Muscle of back (tissue), 11 donors: Measurements from ENCODE around the gene NLGN1. TPM values are rescaled to one million over a fixed set of nuclear protein-coding genes. Genes with fewer than 3 reads are reported as not detected.

Experiments
- DNase-seq, 3 donors: peaks; one replicate each; pipeline versions ENCODE4 v3.0.0 to v3.0.0-alpha.2; 2013
- polyA plus RNA-seq, 10 donors: library from polyadenylated mRNA; unstranded; fragments of 120-200 nt; gene quantifications; one replicate each; pipeline ENCODE4 v1.2.1, GENCODE V29; 2013; ENCODE audit not compliant: insufficient read length in 10 of 10

The NLGN1 gene
- polyA plus RNA-seq, 10 donors = 1.5 to 2.7 (median 2.0) TPM

DNA sequence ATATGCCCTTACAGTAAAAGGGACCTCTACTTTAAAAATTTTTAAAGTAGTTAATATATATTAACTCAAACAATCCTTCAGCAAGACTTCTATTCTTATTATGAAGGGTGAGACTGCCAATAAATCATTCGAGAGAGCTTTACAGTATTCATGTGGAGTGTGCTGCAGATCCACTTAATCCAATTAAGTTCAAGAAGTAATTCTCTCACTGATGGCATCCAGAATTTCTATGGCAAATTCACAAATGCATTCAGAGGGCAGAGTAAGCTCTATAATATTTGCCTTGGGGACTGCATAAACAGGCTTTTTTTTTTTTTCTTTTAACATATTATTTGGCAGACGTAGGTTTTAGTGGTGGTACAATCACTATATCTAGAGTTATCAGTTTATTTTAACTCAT lies 692.0 kb downstream of the NLGN1 start:
- DNase-seq = no peak

DNA sequence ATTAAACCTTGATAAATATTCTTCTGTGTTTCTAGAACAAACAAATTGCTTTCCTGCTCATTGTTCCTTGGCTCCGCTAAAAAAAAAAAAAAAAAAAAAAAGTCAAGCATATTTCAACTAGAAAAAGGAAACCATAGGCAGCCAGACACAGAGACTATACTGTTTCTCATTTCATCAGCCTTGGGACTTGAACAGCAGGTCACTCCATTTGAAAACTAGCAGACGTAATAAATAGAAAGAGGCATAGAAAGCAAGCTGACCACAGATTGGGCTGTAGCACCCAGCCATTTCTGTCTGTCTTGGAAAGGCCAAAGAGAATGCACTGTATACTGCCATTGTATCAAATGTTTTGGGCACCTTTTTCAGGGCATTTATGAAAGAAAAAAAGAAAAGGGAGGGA lies 697.1 kb downstream of the NLGN1 start:
- no peak for DNase-seq

DNA sequence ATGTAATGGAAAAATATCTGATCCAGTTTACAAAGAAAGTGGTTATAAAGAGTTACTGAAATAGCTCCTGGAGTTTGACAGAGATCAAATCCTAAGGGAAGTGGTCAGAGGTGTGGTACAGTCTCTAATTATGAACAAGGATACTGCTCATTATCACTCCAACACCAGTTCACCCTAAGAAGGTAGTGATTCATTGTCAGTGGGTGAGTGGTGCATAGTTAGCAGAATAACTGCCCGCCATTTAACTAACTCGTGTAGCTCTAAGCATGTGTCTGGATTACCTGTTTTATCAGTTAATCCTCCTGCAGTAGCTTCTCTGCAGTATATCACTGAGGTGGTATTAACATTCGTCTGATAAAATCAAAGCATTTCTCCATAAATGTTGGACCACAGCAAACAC lies 700.1 kb downstream of the NLGN1 start:
- DNase-seq = no peak

- no peak for DNase-seq
These were observed 701.2 kb downstream of the NLGN1 start for GRCh38 chr3:174098746-174099145.

DNA sequence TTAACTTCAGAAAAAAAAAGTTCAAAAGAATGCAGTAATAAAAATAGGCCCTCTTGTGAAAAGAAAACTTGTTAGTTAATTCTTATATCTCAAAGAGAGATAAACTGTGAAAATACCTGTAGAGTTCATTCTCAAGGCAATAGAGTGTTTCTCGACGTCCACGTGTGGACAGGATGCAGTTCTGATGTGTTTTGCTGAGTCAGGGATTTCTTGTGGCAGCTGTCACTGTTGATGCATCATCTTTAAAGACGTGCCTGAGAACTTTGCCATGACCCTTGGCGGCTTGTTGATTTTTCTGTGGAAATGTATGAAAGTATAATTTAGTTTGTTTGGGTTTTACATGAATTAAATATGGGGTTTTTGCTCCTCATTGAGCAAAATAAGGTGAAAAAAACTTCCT lies 702.2 kb downstream of the NLGN1 start:
- DNase-seq = no peak

- no peak for DNase-seq
These were observed 703.2 kb downstream of the NLGN1 start for GRCh38 chr3:174100744-174101143.

- DNase-seq = no peak
These were observed 703.7 kb downstream of the NLGN1 start for GRCh38 chr3:174101244-174101643.

DNA sequence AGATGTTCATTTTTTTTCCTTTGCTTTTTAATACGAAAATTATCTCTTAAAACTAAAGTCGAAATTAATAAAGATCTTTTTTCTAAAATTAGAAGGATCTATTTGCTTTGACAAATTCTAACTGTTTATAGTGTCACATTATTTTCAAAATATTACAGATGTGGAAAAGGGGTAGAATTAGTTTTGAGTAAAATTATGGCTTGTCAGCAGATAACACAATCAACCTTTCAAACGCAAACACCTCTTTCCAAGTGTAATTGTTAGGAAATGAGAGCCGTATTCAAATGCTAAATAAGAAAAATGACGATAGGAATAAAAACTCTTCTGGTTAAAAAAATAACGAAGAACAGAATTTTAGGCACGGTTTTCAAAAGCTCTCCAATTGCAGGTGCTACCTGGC lies 704.7 kb downstream of the NLGN1 start:
- no peak for DNase-seq

GRCh38 chr3:174102866-174103265 lies 705.3 kb downstream of the NLGN1 start:
- DNase-seq = no peak

GRCh38 chr3:174110761-174111160 lies 713.2 kb downstream of the NLGN1 start:
- no peak for DNase-seq

- no peak for DNase-seq
These were observed 714.2 kb downstream of the NLGN1 start for GRCh38 chr3:174111776-174112175.

DNA sequence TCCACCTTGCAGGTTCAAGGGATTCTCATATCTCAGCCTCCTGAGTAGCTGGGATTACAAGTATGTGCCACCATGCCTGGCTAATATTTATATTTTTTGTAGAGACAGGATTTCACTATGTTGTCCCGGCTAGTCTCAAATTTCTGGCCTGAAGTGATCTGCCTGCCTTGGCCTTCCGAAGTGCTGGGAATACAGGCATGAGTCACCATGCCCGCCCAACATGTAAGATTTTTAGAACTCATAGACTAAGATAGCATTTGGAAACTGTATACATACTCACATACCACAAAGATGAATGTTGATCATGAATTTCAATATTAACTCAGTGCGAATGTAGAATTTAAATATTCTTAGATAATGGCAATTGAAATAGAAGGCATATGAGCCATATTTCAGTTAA lies 718.9 kb downstream of the NLGN1 start:
- DNase-seq = no peak

- no peak for DNase-seq
These were observed 723.5 kb downstream of the NLGN1 start for GRCh38 chr3:174120997-174121396.

- no peak for DNase-seq
These were observed 724.9 kb downstream of the NLGN1 start for GRCh38 chr3:174122411-174122810.

DNA sequence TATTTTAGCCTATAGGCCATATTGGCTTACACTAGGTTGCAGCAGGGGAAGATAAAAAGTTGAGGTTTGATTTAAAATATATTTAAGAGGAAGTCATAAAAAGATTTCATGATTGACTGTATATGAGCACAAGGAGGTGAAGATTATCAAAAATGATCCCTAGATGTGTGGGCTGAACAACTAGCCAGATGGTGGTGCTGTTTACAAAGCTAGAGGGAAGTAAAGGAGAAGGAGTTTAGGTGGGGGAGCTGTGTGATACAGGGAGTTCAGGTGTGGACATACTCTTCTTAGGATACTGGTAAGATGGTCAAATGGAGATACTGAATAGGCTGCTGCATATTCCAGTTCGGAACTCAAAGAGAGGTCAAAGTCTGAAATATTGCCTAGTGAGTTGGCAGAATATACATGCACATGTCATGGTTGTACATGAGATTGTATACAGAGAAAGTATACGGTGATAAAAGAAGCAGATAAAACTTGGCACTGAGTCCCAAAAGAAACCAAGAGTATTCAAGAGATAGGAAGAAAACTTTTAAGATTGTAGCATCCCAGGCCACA lies 727.8 kb downstream of the NLGN1 start:
- DNase-seq = peak in 2 of 3 donors; percentile 5 to 22

- no peak for DNase-seq
These were observed 729.6 kb downstream of the NLGN1 start for GRCh38 chr3:174126990-174127758.

DNA sequence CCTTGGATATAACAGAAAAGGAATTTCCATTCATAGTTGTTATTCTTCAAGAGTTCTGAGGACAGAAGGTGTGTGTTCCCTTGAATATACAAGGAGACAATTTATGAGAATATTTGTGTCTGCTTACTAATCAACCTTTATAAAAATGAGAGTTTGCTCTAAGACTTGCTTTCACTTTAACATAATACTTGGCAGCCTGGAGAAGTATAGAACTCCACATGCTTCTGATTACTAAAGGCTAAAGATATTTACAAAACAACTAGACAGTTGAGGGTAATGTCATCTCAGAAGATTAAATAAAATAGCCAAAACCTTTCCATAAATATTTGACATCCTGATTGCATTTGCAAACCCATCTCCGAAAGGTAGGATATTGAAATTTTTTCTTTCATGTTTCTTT lies 734.5 kb downstream of the NLGN1 start:
- DNase-seq = peak in 1 of 3 donors; percentile 28

GRCh38 chr3:174132421-174133042 lies 735.0 kb downstream of the NLGN1 start:
- DNase-seq = no peak

DNA sequence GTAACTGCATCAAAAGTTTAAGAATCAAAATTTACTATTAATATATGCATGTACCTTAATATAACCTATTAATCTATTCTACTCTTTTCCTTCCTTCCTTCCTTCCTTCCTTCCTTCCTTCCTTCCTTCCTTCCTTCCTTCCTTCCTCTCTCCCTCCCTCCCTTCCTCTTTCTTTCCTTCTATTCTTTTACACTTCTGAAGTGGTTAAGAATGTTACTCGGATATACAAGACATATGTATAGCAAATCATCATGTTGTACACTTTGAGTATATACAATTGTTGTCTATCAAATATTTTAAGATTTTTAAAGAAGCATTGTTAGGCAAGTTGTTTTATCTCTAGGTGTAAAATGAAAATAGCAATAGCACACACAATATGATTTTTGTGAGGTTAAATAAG lies 748.5 kb downstream of the NLGN1 start:
- no peak for DNase-seq

GRCh38 chr3:174147798-174148197 lies 750.3 kb downstream of the NLGN1 start:
- DNase-seq = no peak

DNA sequence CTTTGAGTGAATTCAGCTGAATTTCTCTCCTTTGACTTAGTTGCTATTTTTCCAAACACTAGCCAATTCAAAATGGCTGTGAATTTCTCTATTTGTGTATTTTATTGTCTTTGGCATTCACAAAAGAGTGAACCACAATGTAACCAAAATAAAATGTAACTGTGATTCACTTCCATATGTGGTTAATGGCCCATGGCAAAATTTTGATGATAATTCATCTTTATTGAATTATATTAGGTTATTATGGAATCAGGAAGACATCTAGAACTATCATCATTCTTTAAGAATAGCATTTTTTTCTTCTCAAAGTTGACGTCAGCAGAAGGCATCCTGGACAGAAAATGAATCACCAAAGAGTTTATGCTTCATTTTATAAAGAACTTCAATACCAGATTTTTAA lies 756.3 kb downstream of the NLGN1 start:
- DNase-seq = peak in 1 of 3 donors; percentile 39

DNA sequence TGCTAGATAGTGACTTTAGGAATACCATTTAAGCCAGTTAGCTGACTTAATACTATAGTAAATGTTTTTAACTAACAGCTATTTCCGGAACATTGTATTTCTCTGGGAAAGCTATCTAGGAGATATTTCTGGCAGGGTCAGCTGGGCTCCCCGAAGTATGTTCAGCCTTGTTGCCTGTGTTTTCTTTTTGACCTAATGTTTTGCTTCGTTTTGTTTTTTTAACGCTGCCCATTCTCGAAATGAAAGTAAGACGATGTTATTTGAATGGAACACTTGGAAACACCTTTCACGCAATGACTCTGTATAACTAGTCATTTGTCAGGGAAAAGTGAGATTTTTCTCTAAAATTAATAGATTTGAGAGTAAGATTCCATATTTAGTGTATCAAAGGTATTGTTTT lies 758.7 kb downstream of the NLGN1 start:
- DNase-seq = peak in 1 of 3 donors; percentile 19

DNA sequence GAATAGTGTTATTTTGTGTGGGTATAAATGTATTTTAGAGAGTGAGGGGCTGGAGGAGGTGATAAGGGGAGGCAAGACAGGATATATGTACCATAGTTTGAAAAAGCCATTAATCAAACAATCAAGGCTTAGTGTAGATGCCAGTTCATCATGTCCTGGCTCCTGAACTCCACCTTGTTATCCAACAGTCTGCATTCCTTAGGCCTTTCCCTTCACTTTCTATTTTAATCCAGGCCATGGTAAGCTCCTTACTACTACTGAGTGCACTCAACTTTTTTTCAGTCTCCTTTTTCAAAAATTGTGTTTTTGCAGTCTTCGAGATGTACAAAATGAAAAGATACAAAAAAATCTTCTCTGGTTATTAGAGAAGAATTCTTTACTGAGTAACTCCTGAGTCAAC lies 761.1 kb downstream of the NLGN1 start:
- no peak for DNase-seq
